GM19193 (cell line): ENCODE data around the gene DCTN2.

Experiments
- POLR2A ChIP-seq: IDR thresholded peaks from 4 replicates; pipeline ENCODE4 v1.6.1; 2011; ENCODE audit not compliant: insufficient read depth, insufficient read length; ENCODE audit errors: extremely low read depth

Gene DCTN2

GRCh38 chr12:57526477-57527126 is 20.4 kb downstream of the DCTN2 start:
- no peak for TF ChIP-seq POLR2A

GRCh38 chr12:57525615-57526383 is 21.2 kb downstream of the DCTN2 start:
- TF ChIP-seq POLR2A: no peak

- TF ChIP-seq POLR2A: no peak
Measured at GRCh38 chr12:57524814-57525614, 22.0 kb downstream of the DCTN2 start.

- no peak for TF ChIP-seq POLR2A
Measured at GRCh38 chr12:57523706-57524614, 23.0 kb downstream of the DCTN2 start.

GRCh38 chr12:57522887-57523705 is 23.9 kb downstream of the DCTN2 start:
- no peak for TF ChIP-seq POLR2A

GRCh38 chr12:57522011-57522886 is 24.7 kb downstream of the DCTN2 start, which contains the start of gene MBD6:
TSS of gene MBD6 (plus strand) at chr12:57522824. CDS start at chr12:57524304, 1,480 bp downstream.
- TF ChIP-seq POLR2A: peak; percentile 72

GRCh38 chr12:57521525-57522010 is 25.4 kb downstream of the DCTN2 start:
- no peak for TF ChIP-seq POLR2A

- TF ChIP-seq POLR2A: peak; percentile 100
Measured at GRCh38 chr12:57520053-57520818, 26.8 kb downstream of the DCTN2 start, which contains the start of gene DDIT3. TSS of gene DDIT3 (minus strand) at chr12:57520514. CDS start at chr12:57517406, 3,108 bp downstream.

GRCh38 chr12:57519796-57520052 is 27.3 kb downstream of the DCTN2 start:
- TF ChIP-seq POLR2A: no peak

GRCh38 chr12:57518920-57519795 is 27.8 kb downstream of the DCTN2 start:
- TF ChIP-seq POLR2A: no peak
